ENCODE data around the gene GABRB1.

DNA sequence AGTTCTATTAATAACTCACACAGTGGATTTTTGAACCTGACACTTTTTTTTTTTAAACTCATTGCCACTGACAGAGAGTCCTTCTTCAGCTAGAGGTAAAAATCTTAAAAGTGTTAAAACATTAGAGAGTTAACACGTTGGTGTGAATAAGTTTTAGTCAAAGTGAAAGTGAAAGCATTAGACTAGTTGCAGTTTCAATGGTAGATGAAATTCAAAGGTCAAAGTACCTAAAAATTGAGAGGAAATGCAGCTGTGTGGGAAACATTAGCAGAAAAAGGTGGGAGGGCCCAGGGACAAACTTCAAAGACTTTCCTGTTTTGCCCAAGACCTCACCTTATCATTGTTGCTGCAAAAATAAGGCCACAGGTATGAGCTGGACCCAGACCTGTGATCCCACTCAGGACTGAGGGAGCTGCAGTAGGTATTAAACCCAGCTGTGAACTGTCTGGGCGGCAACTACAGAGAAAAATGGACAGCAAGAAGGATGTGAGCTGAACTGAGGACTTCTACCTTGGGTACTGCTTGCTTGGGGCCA, 20.4 kb upstream of the GABRB1 start:
- TF ChIP-seq YY1 (IDR thresholded peaks at IDR 0.05; ENCODE audit: insufficient read depth, insufficient read length) (no peak), ZNF274 (IDR thresholded peaks at IDR 0.05; ENCODE audit: low read depth, low read length) (no peak)
